IMR-90 (cell line): ENCODE data around the gene PEAK1. TPM values are rescaled to one million over a fixed set of nuclear protein-coding genes. Genes with fewer than 3 reads are reported as not detected.

Experiments
- ATAC-seq: fragments of 200-7000 bp; cut with Tn5 transposase; 2 replicates; pipeline ENCODE4 v1.9.1; 2020; ENCODE audit warnings: low read depth, mild to moderate bottlenecking, moderate library complexity
- BruUV-seq: library from RNA; stranded (reverse); fragments of 400-500 nt; replicated peaks from 2 replicates; lab custom pipeline; 2021; lab: Mats Ljungman, UMichigan
- CTCF ChIA-PET: fragments of 300-600 bp; formaldehyde crosslinking; extraction: SDS; loops from one replicate; lab custom pipeline; 2021; ENCODE audit warnings: antibody characterized with exemption; lab: Yijun Ruan, JAX
- POLR2A ChIA-PET: fragments of 300-600 bp; sonication (Branson Sonifier 250); formaldehyde crosslinking; loops from one replicate; lab custom pipeline; 2022; ENCODE audit warnings: antibody characterized with exemption; ENCODE audit not compliant: unreplicated experiment; lab: Charles Lee
- DNase-seq: peaks from one replicate; pipeline ENCODE4 v3.0.0; 2013
- H2AFZ ChIP-seq: replicated peaks from 2 replicates; pipeline ENCODE3; 2013; ENCODE audit warnings: low read length, mild to moderate bottlenecking; ENCODE audit not compliant: poor library complexity
- H2AK5ac ChIP-seq: 2 replicates; pipeline ENCODE4 v1.6.1; 2013; ENCODE audit warnings: low read depth, low read length, inconsistent platforms
- H2AK9ac ChIP-seq: replicated peaks from 2 replicates; pipeline ENCODE3; 2013; ENCODE audit warnings: mild to moderate bottlenecking, low read depth, low read length, moderate library complexity; ENCODE audit not compliant: poor library complexity
- H2BK120ac ChIP-seq: 2 replicates; pipeline ENCODE4 v1.6.1; 2013; ENCODE audit warnings: low read depth, low read length, inconsistent platforms
- H2BK15ac ChIP-seq: 3 replicates; pipeline ENCODE4 v1.6.1; 2013; ENCODE audit warnings: low read depth, low read length, inconsistent platforms
- H2BK20ac ChIP-seq: 2 replicates; pipeline ENCODE4 v1.6.1; 2013; ENCODE audit warnings: low read depth, mild to moderate bottlenecking, inconsistent platforms, low read length, moderate library complexity
- H2BK5ac ChIP-seq: 2 replicates; pipeline ENCODE4 v1.6.1; 2013; ENCODE audit warnings: mild to moderate bottlenecking, low read depth, low read length, inconsistent platforms; ENCODE audit not compliant: poor library complexity, severe bottlenecking
- H3K14ac ChIP-seq: replicated peaks from 2 replicates; pipeline ENCODE4 v1.6.1; 2013; ENCODE audit warnings: low read depth, low read length, inconsistent platforms
- H3K18ac ChIP-seq: 2 replicates; pipeline ENCODE4 v1.6.1; 2013; ENCODE audit warnings: low read depth, low read length, control low read depth
- H3K23ac ChIP-seq: 2 replicates; pipeline ENCODE4 v1.6.1; 2013; ENCODE audit warnings: low read depth, low read length, inconsistent platforms
- H3K27ac ChIP-seq: 2 replicates; pipeline ENCODE4 v1.5.1; 2013; ENCODE audit warnings: mild to moderate bottlenecking, control low read depth, low read length; ENCODE audit not compliant: insufficient read depth
- H3K27me3 ChIP-seq: 2 replicates; pipeline ENCODE4 v1.6.1; 2013; ENCODE audit warnings: low read length; ENCODE audit not compliant: control insufficient read depth, insufficient read depth
- H3K36me3 ChIP-seq: 2 replicates; pipeline ENCODE4 v1.6.1; 2013; ENCODE audit warnings: low read length, mixed read lengths; ENCODE audit not compliant: control insufficient read depth, insufficient read depth
- H3K4ac ChIP-seq: 2 replicates; pipeline ENCODE4 v1.6.1; 2013; ENCODE audit warnings: low read depth, low read length, inconsistent platforms
- H3K4me1 ChIP-seq: 2 replicates; pipeline ENCODE4 v1.6.1; 2013; ENCODE audit warnings: low read length, mixed read lengths; ENCODE audit not compliant: control insufficient read depth, insufficient read depth
- H3K4me2 ChIP-seq: 2 replicates; pipeline ENCODE4 v1.6.1; 2013; ENCODE audit warnings: low read depth, mild to moderate bottlenecking, control low read depth, low read length, moderate library complexity
- H3K4me3 ChIP-seq: 2 replicates; pipeline ENCODE4 v1.5.1; 2013; ENCODE audit warnings: low read depth, mild to moderate bottlenecking, control low read depth, low read length, moderate library complexity; ENCODE audit not compliant: insufficient read depth
- H3K56ac ChIP-seq: 2 replicates; pipeline ENCODE4 v1.6.1; 2013; ENCODE audit warnings: low read length, inconsistent platforms; ENCODE audit not compliant: insufficient read depth; ENCODE audit errors: extremely low read depth
- H3K79me1 ChIP-seq, 2 experiments: 2 replicates each; pipeline ENCODE4 v1.6.1; 2013; ENCODE audit warnings: low read length in 2 of 2, inconsistent platforms in 1 of 2, low read depth in 1 of 2
- H3K9ac ChIP-seq: 2 replicates; pipeline ENCODE4 v1.6.1; 2013; ENCODE audit warnings: low read depth, low read length, control low read depth
- H3K9me1 ChIP-seq: 2 replicates; pipeline ENCODE4 v1.6.1; 2013; ENCODE audit warnings: low read length, inconsistent platforms; ENCODE audit not compliant: insufficient read depth
- H3K9me3 ChIP-seq: 2 replicates; pipeline ENCODE4 v1.6.1; 2013; ENCODE audit warnings: low read length; ENCODE audit not compliant: control insufficient read depth, insufficient read depth
- H4K20me1 ChIP-seq: 2 replicates; pipeline ENCODE4 v1.6.1; 2013; ENCODE audit warnings: low read length, inconsistent platforms; ENCODE audit not compliant: insufficient read depth
- H4K5ac ChIP-seq: 2 replicates; pipeline ENCODE4 v1.6.1; 2013; ENCODE audit warnings: mild to moderate bottlenecking, low read depth, low read length, control low read depth
- H4K8ac ChIP-seq, 2 experiments: 2 replicates each; pipeline ENCODE4 v1.6.1; 2013; ENCODE audit warnings: low read depth in 2 of 2, low read length in 2 of 2, control low read depth in 1 of 2, inconsistent platforms in 1 of 2
- H4K91ac ChIP-seq: 2 replicates; pipeline ENCODE4 v1.6.1; 2013; ENCODE audit warnings: low read depth, low read length, inconsistent platforms; ENCODE audit not compliant: insufficient read depth
- BHLHE40 ChIP-seq: fragments of 150-350 bp; IDR thresholded peaks from 2 replicates; pipeline ENCODE4 v1.6.1; 2016; ENCODE audit warnings: mild to moderate bottlenecking, low read depth, low read length
- MXI1 ChIP-seq: IDR thresholded peaks from 2 replicates; pipeline ENCODE4 v1.6.1; 2012; ENCODE audit warnings: low read depth, mild to moderate bottlenecking, low read length, moderate library complexity, borderline replicate concordance
- SMC3 ChIP-seq: fragments of 150-350 bp; IDR thresholded peaks from 2 replicates; pipeline ENCODE4 v1.6.1; 2016; ENCODE audit warnings: low read depth, mild to moderate bottlenecking, antibody characterized with exemption, low read length, moderate library complexity
- USF2 ChIP-seq: fragments of 150-350 bp; IDR thresholded peaks from 2 replicates; pipeline ENCODE4 v1.6.1; 2017; ENCODE audit warnings: mild to moderate bottlenecking, antibody characterized with exemption, low read length, low read depth
- WGBS, 2 experiments: methylation state at CpG; one replicate each; pipeline versions ENCODE4 v1.1.5 to v1.1.7; 2013; ENCODE audit warnings: missing lambda C conversion rate in 2 of 2; ENCODE audit not compliant: insufficient read length in 1 of 2; ENCODE audit errors: extremely low coverage in 2 of 2; 5-methylcytosine and 5-hydroxymethylcytosine counted together
- dilution Hi-C: fragments of 300-500 bp; cut with HindIII; formaldehyde crosslinking; loops from one replicate; pipeline ENCODE4 v1.14.3; 2018; ENCODE audit warnings: low sequenced_read_pairs; ENCODE audit not compliant: unreplicated experiment
- in situ Hi-C: fragments of 300-500 bp; cut with MboI; formaldehyde crosslinking; loops from 3 replicates; pipeline ENCODE4 v1.14.3; 2019; ENCODE audit warnings: low sequenced_read_pairs, inconsistent platforms, mixed read lengths
- intact Hi-C: fragments of 100-400 bp; cut with micrococcal nuclease; formaldehyde crosslinking; loops from 2 replicates; pipeline ENCODE4 v1.10.0; 2022
- polyA plus RNA-seq, 3 experiments: library from polyadenylated mRNA; depleted of rRNA; stranded (reverse); fragments of >200 nt; gene quantifications; 2 replicates each; pipeline ENCODE4 v1.2.3, GENCODE V29; 2012; ENCODE audit warnings: low replicate concordance in 1 of 3
- total RNA-seq: library from RNA; depleted of rRNA; stranded (reverse); fragments of >200 nt; gene quantifications from 2 replicates; pipeline ENCODE4 v1.2.3, GENCODE V29; 2012

The PEAK1 gene
- total and polyA plus RNA-seq, 2 of the 4 experiments (the other 2 are of a cell fraction): 21.5 to 43.9 TPM

GRCh38 chr15:77335298-77335697 is 84.6 kb downstream of the PEAK1 start:
- CTCF ChIA-PET: no interaction called here
- no peaks in the 10 kb centered on the region for H3K9me3 ChIP-seq
- peaks cover 12% of the 10 kb centered on the region; the same call in 1 of the 2 replicates for H3K9me1 ChIP-seq
- no peak overlapping the region for H2BK20ac ChIP-seq
- H3K56ac ChIP-seq: no peak overlapping the region
- in situ Hi-C loops: no loop called here
- intact Hi-C loops: no loop called here
- BruUV-seq: no TSS peak
- peak; percentile 19 for DNase-seq
- ATAC-seq: 0 out of 2 replicates have a peak, but pooled peaks have one; percentile 27
- no peak overlapping the region for H4K8ac ChIP-seq
- H3K27ac ChIP-seq: no peak overlapping the region
- H2BK5ac ChIP-seq: no peak overlapping the region
- no peak overlapping the region for H3K9ac ChIP-seq
- POLR2A ChIA-PET: no interaction called here
- no peaks in the 10 kb centered on the region for H3K36me3 ChIP-seq
- H3K23ac ChIP-seq: no peak overlapping the region
- H3K4me2 ChIP-seq: no peak overlapping the region
- H3K27me3 ChIP-seq: no peaks in the 10 kb centered on the region
- H2AK5ac ChIP-seq: no peak overlapping the region
- peaks cover 21 to 46% of the 10 kb centered on the region in 2 experiments for H3K79me1 ChIP-seq
- H2BK120ac ChIP-seq: no peak overlapping the region
- no peak overlapping the region for H3K4me3 ChIP-seq
- H3K14ac ChIP-seq: no peak overlapping the region; the same call in 1 of the 2 replicates
- no peak overlapping the region for H3K18ac ChIP-seq
- no peak overlapping the region for H2AFZ ChIP-seq
- TF ChIP-seq SMC3 (no peak), MXI1 (no peak), USF2 (no peak), BHLHE40 (no peak)
- peaks cover 42% of the 10 kb centered on the region for H4K20me1 ChIP-seq
- 62% methylated on average over 4 of the region's 4 CpGs; no CpG with 5 or more reads in 1 of the 2 experiments for WGBS, 2 experiments
- no peak overlapping the region; the same call in 1 of the 2 replicates for H3K4ac ChIP-seq
- peaks cover 6% of the 10 kb centered on the region for H3K4me1 ChIP-seq
- H4K5ac ChIP-seq: no peak overlapping the region
- H2BK15ac ChIP-seq: no peak overlapping the region
- no peak overlapping the region for H2AK9ac ChIP-seq
- dilution Hi-C loops: no loop called here
- H4K91ac ChIP-seq: no peak overlapping the region
